NCI-H1694 (cell line): ENCODE measurements around the gene SLC35G6.
"Not testable (repeated sequence)": the region's sequence is repeated elsewhere in the genome, so short reads cannot be mapped to it uniquely, and the experiment has no call there.

Experiments
- DNase-seq: peaks from one replicate; lab custom pipeline; 2025; lab: John Stamatoyannopoulos, UW

SLC35G6 gene

DNA sequence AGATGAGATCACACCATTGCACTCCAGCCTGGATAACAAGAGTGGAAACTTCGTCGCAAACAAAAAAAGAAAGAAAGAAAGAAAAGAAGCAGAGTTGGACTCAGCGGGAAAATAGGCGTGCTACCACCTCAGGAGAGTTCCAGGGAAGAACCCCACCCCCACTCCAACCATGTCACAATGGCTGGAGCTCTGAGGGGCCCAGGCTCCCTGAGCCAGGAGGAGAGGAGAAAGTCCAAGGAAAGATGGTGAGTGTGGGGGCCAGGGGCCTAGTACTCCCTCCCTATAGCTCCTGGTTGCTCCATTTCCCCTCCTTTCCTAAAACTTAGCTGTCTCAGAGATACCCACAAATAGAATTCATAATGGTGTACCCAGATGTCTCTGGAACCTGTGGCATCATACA, at the start of gene SLC35G6:
TSS of gene SLC35G6 (plus strand) at position 172 of the 400 bp plus-strand sequence. CDS start at position 243, 71 bp downstream.
- DNase-seq, result not testable (repeated sequence)

DNA sequence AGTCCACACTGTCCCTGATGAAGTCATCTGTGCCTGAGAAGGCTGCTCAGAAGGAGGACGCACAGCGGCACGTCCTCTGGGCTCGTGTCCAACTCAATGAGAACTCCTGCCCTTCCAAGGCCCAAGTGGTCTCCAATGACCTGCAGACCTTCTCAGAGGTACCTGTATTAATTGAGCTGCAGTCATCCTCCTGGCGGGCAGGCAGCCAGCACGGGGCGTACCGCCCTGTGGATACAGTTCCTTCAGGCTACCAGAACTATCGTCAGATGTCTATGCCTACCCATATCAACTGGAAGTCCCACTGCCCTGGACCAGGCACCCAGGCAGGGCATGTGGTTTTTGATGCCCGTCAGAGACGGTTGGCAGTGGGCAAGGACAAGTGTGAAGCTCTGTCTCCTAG, 49.0 kb upstream of the SLC35G6 start:
- no peak for DNase-seq

DNA sequence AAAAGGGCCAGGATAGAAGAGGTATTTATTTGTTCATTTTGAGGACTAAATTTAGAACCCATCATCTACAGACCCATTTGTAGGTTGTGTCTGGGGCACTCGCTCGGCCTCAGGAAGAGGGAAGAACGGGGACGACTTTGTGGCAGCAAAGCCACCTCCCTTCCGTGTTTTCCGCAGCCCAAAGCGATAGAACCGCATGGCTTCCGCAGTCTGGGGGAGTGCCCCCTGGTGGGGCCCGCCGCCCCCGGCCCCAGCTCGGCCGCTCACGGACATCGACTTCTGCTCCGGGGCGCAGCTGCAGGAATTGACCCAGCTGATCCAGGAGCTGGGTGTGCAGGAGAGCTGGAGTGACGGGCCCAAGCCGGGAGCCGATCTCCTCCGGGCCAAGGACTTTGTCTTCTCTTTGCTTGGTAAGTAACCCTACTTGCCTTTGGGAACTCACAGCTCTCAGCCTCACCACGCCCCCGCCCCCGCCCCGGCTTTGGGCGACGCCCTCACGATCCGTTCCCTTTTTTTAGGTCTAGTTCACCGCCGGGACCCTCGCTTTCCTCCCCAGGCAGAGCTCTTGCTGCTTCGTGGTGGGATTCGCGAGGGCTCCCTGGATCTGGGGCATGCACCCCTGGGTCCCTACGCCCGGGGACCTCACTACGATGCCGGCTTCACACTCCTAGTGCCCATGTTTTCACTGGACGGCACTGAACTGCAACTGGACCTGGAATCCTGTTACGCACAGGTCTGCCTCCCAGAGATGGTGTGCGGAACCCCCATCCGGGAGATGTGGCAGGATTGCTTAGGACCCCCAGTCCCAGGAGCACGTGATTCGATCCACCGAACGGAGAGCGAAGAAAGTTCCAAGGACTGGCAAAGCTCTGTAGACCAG, 45.3 kb upstream of the SLC35G6 start:
- peak; percentile 36 for DNase-seq

DNA sequence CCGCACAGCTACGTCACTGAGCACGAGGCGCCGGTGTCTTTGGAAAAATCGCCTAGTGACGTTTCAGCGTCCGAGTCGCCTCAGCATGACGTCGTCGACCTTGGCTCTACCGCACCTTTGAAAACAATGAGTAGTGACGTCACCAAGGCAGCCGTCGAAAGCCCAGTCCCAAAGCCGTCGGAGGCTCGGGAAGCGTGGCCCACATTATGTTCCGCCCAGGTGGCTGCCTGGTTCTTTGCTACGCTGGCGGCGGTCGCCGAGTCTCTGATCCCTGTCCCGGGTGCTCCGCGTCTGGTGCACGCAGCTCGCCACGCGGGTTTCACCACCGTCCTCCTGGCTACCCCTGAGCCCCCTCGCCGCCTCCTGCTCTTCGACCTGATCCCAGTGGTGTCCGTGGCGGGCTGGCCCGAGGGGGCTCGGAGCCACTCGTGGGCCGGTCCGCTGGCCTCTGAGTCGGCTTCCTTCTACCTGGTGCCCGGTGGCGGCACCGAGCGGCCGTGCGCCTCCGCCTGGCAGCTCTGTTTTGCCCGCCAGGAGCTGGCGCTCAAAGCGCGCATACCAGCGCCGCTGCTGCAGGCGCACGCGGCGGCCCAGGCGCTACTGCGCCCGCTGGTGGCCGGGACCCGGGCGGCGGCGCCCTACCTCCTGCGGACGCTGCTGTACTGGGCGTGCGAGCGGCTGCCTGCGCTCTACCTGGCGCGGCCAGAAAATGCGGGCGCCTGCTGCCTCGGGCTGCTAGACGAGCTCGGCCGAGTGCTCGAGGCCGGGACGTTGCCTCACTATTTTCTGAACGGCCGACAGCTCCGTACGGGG, 44.5 kb upstream of the SLC35G6 start:
- peak; percentile 71 for DNase-seq

DNA sequence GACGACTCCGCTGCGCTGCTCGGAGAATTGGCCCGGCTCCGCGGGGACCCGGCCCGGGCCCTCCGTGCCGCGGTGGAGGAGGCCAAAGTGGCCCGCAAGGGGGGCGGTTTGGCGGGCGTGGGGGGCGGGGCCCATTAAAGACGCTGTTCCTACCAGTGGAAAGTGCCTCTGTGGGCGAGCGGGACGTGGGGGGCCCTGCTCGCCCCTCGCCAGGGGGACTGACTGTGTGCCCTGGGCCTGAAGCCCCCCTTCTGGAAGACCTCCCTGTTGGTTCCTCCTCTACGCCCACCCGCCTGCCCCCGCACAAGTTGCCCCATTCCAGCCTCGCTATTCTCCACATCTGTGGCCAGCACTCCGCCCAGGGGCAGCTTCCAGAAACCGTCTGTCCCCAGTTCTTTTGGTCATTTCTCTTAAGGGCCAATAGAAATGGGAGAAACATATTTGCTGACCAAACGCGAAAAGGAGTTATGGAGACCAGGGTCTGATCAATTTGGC, 43.8 kb upstream of the SLC35G6 start:
- no peak for DNase-seq

DNA sequence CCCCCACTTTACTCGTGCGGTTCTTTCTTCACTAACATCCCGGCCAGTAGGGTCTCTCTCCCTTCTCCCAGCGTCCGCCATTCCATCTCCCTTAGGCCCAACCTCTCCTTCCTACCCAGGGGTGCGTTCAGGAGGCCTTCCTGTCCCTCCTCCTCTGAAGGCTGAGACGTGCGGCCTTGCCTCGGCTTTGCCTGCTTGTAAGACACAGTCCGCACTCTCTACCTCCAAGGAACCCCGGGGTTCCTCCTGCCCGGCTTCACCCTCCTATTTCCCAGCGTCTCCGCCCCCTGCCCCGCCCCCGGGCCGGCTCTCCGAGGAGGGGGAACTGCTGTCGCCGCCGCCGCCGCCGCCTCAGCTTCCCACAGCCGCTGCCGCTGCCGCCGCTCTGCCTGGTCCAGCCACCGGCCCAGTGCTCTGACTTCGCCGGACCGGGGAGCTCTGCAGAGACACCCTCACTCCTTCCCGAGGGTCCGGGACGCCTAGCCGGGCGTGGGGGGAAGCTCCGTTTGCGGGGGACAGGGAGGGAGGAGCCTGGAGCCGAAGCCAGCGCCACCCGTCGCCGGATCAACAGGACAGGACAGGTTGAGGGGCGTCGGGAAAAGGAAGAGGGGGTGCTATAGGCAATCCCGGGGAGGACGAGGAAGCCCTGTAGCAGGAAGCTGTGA, 43.2 kb upstream of the SLC35G6 start:
- peak; percentile 30 for DNase-seq

DNA sequence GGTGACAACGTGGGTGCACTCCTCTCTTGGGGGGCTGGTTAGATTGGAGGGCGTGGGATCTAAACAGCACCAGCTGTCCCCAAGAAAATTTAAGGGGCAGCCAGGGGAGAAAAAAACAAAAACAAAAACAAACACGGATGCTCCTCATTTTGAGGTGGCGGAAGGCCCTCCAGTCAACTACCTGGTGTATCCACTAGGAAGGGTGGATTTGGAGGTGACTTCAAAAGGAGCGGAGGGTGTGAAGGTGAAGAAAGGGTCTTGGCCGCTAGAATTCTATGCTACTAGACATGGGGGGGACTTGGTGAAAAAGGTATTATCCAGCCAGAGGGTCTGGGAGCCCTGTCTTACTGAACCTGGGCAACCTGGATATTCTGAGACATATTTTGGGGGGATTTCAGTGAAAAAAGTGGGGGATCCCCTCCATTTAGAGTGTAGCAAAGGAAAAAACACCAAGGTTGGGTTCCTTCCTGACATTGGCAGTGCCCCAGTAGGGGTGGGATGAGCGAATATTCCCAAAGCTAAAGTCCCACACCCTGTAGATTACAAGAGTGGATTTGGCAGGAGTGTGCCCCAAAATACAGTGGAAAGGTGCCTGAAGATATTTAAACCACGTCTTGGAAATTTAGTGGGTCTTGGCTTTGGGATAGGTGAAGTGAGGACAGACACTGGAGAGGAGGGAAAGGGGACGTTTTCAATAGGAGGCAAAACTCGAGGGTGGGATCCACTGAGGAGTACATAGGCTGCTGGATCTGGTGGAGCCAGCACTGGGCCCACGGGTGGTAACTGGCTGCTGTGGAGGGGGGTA, 42.4 kb upstream of the SLC35G6 start:
- no peak for DNase-seq

DNA sequence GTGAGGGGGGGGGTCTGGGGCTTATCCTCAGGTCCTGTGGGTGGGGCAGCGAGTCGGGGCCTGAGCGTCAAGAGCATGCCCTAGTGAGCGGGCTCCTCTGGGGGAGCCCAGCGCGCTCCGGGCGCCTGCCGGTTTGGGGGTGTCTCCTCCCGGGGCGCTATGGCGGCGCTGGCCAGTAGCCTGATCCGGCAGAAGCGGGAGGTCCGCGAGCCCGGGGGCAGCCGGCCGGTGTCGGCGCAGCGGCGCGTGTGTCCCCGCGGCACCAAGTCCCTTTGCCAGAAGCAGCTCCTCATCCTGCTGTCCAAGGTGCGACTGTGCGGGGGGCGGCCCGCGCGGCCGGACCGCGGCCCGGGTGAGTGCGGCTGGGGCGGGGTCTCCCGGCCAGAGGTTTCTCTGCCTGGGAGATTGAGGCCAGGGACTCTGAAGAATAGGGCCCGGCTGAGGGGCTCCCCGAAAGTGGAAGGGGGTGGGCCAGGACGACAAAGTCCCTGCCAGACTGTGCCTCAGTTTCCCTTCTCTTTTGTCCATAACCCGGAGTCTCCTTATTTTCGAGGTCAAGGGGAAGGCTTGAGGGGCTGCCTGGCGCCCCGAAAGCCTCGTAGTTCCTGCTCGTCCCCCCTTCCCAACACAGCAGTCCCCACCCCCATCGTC, 41.7 kb upstream of the SLC35G6 start, which contains the start of gene FGF11:
TSS of gene FGF11 (plus strand) at position 51 of the 651 bp plus-strand sequence. CDS start at position 160, 109 bp downstream.
- no peak for DNase-seq

DNA sequence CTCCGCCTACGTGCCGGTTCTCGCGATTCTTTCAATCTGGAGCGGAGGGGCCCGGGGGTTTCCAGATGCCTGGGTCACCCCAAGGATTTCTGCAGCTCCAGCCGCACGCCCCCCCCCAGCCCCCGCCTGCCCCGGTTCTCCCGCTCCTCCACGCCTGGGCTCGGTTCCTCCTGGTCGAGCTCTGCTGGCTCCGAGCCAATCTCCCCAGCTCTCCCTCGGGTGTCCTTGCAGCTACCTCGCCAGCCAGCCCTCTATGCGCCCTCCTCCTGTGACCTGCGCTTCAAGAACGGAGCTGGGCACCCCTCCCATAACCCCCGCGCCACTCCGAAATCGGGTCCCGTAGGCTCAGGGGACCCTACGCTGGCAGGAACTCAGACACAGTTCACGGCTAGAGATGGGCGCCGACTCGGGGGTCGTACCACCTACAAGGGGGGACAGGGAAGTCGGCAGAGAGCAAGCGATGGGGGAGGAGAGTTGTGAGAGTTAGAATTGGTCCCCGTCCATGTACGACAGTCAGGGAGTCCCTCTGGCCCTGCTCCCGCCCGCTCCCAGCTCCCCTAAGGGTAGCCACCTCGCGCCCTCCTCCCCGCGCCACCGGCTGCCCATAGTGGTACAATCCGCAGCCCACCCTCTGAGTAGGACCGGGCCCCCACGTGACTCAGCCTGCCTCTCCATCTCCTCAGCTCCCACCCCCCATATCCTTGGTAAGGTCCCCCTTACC, 41.0 kb upstream of the SLC35G6 start:
- no peak for DNase-seq

DNA sequence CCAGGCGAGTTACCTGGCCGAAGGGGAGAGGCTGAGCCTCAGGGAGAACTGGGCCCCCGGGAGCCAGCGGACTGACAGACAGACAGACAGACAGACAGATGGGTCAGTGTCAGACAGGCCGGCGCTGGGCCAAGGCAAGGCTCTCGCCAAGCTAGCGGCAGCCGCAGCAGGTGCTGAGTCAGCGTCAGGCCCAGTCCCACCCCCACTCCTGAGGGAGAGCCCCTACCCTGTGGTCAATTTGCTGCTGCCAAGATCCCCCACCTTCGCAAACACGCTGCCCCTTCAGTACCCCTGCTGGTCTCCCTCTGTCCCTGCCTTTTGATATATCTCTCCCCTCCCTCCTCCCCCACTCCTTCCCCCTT, 40.4 kb upstream of the SLC35G6 start:
- DNase-seq, result no peak

DNA sequence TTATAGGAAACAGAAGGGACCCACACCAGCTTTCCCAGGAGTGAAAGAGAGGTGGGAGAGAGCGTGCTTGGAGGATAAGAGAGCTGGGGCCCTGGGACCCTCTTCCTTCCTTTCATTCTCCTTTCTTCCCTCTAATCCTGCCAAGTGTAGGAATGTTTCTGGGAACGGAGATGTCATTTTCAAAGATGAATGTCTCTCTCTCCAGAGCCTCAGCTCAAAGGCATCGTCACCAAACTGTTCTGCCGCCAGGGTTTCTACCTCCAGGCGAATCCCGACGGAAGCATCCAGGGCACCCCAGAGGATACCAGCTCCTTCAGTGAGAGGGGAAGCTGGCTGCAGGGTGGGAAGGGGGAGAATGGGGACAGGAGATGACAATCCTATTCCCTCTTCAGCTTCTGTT, 40.0 kb upstream of the SLC35G6 start:
- no peak for DNase-seq

DNA sequence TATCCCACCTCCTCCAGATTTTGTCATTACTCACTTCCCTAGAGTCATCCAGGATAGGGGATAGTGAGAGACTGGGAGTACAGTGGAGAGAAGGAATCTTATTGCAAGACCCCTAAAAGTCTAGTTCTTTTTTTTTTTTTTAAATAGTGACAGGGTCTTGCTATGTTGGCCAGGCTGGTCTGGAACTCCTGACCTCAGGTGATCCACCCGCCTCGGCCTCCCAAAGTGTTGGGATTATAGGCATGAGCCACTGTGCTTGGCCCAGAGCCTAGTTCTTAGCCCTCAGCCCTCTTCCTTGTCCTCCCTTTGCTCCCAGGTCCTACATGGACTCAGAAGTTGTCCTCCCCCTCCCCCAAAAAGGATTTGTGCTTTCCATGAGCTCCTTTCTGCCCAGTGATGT, 39.1 kb upstream of the SLC35G6 start:
- DNase-seq, result no peak

DNA sequence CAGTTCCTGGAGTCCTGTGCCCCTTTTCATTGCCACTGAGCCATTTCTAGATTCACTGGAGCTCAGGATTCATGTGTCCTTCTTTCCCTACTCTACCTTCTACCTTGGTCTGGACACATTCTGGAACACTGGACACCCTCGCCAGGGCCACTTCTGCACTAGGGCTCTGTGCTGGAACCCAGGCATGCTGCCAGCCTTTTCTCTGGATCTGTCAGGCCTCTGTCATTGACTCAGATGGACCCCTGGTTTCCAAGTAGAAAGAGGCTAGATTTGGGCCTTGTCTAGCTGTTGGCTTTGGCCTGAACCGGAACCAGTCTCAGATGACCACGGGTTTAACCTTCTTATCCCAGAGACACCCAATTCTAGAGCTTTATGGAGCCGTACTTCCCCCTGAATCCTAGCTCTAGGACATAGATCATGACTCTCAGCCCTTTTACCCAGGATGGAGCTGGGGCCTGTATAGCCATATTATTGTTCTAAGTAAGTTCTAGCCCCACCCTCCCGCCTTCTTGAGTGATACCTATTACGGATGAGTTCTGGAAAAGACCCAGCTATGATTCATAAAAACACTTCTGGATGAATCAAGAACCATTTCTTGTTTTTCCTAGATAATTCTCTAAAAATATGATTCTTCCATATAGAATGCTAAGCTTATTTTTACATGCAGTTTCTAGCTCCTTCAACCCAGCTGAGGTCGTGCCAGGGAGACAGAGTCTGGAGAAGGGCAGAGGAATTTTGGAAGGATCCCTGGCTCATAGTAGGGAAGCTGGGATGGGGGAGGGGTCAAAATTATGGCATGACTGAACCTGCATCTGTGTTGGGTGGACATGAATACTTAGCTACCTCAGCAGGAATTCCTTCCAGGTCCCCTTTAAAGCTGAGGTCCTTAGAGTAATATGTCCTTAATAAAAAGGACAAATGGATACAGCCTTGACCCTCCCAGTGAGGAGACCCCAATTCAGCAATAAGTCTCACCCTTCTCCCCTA, 37.5 kb upstream of the SLC35G6 start:
- DNase-seq, result no peak

DNA sequence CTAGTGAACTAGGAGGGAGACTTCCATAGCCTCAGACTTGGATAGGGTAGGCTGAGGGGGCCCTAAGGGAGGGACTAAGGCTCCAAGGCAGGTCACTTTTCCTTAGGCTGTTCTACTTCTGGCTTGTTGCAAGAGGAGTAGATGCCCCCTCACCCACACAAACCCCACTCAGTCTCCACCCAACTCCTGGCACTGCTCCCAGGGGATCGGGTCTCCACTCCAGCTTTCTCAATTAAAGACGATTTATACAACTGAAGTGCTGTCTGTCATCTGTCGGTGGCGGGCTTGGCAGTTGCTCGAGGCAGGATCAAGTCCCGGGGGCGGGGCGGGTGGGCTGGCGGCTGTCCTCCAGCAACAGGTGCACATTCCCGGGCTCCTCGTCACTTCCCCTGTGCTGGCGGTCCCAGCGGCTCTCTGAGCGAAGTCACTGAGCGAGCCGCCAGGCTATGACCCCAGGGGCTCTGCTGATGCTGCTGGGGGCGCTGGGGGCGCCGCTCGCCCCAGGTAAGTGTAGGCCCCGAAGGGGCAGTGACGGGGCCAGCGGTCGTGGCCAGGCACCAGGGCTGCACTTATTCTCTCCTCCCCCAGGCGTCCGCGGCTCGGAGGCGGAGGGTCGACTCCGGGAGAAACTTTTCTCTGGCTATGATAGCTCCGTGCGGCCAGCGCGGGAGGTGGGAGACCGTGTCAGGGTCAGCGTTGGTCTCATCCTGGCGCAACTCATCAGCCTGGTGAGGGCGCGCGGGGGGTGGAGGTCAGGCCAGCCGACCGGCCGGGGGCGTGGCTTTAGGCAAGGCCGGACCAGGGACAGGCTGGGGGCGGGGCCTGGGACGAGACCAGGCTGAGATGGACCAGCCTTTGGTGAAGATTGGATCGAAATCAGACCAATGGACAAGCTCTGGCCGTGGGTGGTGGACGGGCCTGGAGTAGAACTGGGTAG, 36.3 kb upstream of the SLC35G6 start, which contains the start of gene CHRNB1:
TSS of gene CHRNB1 (plus strand) at position 380 of the 937 bp plus-strand sequence. CDS start at position 447, 67 bp downstream.
- no peak for DNase-seq

DNA sequence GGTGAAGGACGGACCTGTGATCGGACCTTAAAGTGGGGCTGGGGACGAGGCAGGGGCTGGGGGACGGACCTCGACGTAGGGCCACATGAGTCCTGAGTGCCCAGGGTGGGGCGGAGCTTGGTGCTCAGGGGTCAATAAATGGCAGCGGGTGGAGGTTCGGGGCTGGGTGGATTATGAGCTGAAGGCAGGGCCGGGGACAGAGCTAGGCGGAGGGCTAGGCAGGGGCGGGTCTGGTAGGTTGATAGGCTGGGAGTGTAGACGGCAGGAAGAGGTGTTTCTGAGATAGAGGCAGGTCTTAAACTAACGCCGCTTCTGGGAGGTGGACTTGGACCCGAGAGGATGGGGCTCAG, 35.7 kb upstream of the SLC35G6 start:
- DNase-seq, result no peak

DNA sequence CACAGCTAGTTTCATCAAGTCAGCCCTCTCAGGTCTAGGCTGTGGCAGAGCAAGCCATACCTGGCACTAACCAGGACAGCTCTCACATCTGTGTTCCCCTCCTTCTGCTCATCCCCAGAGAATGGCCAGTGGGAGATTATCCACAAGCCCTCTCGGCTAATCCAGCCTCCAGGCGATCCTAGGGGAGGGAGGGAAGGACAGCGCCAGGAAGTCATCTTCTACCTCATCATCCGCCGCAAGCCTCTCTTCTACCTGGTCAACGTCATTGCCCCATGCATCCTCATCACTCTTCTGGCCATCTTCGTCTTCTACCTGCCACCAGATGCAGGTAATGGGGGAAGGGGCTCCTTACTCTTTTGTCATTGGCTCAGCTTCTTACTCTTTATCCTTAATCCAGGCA, 32.8 kb upstream of the SLC35G6 start:
- no peak for DNase-seq

DNA sequence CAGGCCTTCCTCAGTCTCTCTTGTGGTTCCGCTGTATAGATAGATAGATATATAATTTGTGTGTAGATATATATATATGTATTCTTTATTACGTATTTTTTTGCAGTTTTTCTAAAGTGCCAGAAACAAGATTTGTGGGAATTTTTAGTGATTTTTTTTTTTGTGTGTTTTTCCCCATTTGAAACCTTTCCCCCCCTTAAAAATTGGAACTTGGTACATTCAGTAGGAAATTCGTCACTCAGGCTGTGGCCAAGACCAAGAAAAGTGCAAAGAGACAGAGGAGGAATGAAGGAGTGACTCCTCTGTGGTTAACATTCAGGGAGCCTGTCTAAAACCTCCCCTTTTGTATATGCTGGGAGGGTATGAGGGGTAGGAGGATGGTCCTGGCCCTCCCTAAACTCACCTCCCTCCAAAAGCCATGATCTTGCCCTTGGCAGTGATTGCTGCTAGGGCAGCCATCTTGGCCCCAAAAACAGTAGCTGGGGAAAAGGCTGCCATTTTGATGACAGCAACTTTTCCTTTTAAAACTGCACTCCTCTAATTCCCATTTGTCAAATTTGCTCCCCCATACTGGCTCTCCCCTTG, 21.2 kb upstream of the SLC35G6 start:
- no peak for DNase-seq
